ENCODE results near the gene ADD1. TPM values are rescaled to one million over a fixed set of nuclear protein-coding genes. Genes with fewer than 3 reads are reported as not detected.

Gene ADD1
- total and polyA plus RNA-seq, 2 of the 13 experiments (the other 11 are each of a cell fraction or from before 2014, with no cell fraction given) = 73.9 to 122 TPM

DNA sequence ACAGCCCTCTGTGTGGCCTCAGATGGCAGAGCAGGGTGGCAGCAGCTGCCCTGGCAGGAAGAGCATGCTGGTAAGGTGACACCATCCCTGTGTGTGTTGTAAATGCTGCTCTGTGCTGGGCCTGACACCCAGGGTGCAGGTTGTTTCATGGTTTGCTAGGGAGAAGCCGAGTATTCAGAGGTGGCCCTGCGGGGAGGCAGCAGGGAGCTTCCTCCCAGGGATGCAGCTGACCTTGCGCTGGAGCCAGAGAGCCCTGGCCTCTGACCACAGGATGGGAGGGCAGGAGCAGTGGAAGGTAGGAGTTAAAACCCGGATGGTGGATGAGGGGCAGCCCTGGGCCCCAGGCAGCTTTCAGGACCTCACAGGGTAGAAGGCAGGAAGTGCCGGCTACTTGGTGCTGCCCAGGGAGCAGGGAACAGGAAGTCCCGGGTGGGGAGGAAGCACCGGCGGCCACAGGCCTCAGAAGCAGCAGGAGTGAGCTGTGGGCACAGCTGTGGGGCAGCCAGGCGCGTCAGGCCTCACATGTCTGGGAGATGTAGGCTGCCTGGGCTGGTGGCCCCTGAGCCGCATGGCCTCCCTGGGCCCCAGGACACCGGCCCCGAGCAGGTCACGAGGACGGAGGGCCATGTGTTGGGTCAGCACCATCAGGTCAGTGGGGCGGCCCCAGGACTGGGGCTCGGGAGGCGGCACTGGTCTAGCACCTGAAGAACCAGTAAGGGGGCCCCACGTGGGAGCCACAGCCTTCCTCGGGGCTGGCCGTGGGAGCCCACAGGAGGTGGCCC, 31.6 kb upstream of the ADD1 start (continued):
- TF ChIP-seq, protein P1, sequence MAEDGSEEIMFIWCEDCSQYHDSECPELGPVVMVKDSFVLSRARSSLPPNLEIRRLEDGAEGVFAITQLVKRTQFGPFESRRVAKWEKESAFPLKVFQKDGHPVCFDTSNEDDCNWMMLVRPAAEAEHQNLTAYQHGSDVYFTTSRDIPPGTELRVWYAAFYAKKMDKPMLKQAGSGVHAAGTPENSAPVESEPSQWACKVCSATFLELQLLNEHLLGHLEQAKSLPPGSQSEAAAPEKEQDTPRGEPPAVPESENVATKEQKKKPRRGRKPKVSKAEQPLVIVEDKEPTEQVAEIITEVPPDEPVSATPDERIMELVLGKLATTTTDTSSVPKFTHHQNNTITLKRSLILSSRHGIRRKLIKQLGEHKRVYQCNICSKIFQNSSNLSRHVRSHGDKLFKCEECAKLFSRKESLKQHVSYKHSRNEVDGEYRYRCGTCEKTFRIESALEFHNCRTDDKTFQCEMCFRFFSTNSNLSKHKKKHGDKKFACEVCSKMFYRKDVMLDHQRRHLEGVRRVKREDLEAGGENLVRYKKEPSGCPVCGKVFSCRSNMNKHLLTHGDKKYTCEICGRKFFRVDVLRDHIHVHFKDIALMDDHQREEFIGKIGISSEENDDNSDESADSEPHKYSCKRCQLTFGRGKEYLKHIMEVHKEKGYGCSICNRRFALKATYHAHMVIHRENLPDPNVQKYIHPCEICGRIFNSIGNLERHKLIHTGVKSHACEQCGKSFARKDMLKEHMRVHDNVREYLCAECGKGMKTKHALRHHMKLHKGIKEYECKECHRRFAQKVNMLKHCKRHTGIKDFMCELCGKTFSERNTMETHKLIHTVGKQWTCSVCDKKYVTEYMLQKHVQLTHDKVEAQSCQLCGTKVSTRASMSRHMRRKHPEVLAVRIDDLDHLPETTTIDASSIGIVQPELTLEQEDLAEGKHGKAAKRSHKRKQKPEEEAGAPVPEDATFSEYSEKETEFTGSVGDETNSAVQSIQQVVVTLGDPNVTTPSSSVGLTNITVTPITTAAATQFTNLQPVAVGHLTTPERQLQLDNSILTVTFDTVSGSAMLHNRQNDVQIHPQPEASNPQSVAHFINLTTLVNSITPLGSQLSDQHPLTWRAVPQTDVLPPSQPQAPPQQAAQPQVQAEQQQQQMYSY (CRISPR knock-in tag; IDR thresholded peaks at IDR 0.05) = peak; percentile 98
- TF ChIP-seq ZFY (CRISPR knock-in tag; IDR thresholded peaks at IDR 0.05) (peak; percentile 28; the same call in 1 of the 2 replicates), ZNF446 (CRISPR knock-in tag; IDR thresholded peaks at IDR 0.05) (no peak), IKZF1 (IDR thresholded peaks at IDR 0.05) (no peak), KMT2A (CRISPR knock-in tag; IDR thresholded peaks at IDR 0.05) (0 out of 2 replicates have a peak, but pooled peaks have one; percentile 56), CHD4 (IDR thresholded peaks at IDR 0.05; ENCODE audit: borderline replicate concordance, low read length) (no peak), NR3C1 (CRISPR knock-in tag; IDR thresholded peaks at IDR 0.05) (no peak), ZNF570 (CRISPR knock-in tag; IDR thresholded peaks at IDR 0.05; ENCODE audit: borderline replicate concordance) (no peak), HDAC1 (CRISPR knock-in tag; IDR thresholded peaks at IDR 0.05) (no peak), TEAD3 (CRISPR knock-in tag; optimal IDR thresholded peaks at IDR 0.05; ENCODE audit: borderline replicate concordance) (peak; percentile 31), CBX2 (IDR thresholded peaks at IDR 0.05; ENCODE audit: low read depth, low read length) (no peak), CBX2 (CRISPR knock-in tag; IDR thresholded peaks at IDR 0.05; ENCODE audit: low read depth) (no peak), BORCS8-MEF2B (CRISPR knock-in tag; IDR thresholded peaks at IDR 0.05) (0 out of 2 replicates have a peak, but pooled peaks have one; percentile 43), TARDBP (CRISPR knock-in tag; IDR thresholded peaks at IDR 0.05) (no peak), SALL2 (CRISPR knock-in tag; IDR thresholded peaks at IDR 0.05) (no peak), ZSCAN31 (CRISPR knock-in tag; IDR thresholded peaks at IDR 0.05; ENCODE audit: low read depth) (no peak), DNMT3B (CRISPR knock-in tag; conservative IDR thresholded peaks at IDR 0.05) (no peak), TAF15 (IDR thresholded peaks at IDR 0.05; ENCODE audit: low read depth, low read length, poor library complexity, severe bottlenecking) (no peak), HOXA9 (CRISPR knock-in tag; IDR thresholded peaks at IDR 0.05; ENCODE audit: borderline replicate concordance) (no peak), ZNF317 (CRISPR knock-in tag; IDR thresholded peaks at IDR 0.05) (peak; percentile 67; the same call in 1 of the 2 replicates)
- TF ChIP-seq, protein P2, sequence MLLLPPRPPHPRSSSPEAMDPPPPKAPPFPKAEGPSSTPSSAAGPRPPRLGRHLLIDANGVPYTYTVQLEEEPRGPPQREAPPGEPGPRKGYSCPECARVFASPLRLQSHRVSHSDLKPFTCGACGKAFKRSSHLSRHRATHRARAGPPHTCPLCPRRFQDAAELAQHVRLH (CRISPR knock-in tag; IDR thresholded peaks at IDR 0.05; ENCODE audit: borderline replicate concordance, low read depth) = peak; percentile 57; the same call in 1 of the 2 replicates
- TF ChIP-seq, protein P3, sequence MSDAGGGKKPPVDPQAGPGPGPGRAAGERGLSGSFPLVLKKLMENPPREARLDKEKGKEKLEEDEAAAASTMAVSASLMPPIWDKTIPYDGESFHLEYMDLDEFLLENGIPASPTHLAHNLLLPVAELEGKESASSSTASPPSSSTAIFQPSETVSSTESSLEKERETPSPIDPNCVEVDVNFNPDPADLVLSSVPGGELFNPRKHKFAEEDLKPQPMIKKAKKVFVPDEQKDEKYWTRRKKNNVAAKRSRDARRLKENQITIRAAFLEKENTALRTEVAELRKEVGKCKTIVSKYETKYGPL (CRISPR knock-in tag; IDR thresholded peaks at IDR 0.05) = no peak
- TF ChIP-seq, protein P4, sequence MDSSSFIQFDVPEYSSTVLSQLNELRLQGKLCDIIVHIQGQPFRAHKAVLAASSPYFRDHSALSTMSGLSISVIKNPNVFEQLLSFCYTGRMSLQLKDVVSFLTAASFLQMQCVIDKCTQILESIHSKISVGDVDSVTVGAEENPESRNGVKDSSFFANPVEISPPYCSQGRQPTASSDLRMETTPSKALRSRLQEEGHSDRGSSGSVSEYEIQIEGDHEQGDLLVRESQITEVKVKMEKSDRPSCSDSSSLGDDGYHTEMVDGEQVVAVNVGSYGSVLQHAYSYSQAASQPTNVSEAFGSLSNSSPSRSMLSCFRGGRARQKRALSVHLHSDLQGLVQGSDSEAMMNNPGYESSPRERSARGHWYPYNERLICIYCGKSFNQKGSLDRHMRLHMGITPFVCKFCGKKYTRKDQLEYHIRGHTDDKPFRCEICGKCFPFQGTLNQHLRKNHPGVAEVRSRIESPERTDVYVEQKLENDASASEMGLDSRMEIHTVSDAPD (CRISPR knock-in tag; IDR thresholded peaks at IDR 0.05) = no peak
